Glomerular endothelial cell (primary cell): Measurements from ENCODE around the gene PIGO. TPM values are rescaled to one million over a fixed set of nuclear protein-coding genes. Genes with fewer than 3 reads are reported as not detected.

ENCODE experiments used
- DNase-seq: peaks from one replicate; pipeline ENCODE4 v3.0.0-alpha.2; 2011; ENCODE audit warnings: low read depth, low spot score; ENCODE audit errors: extremely low read depth
- total RNA-seq: library from RNA; depleted of rRNA; stranded (reverse); fragments of >200 nt; gene quantifications from 2 replicates; pipeline ENCODE4 v1.2.3, GENCODE V29; 2015

Gene PIGO
- total RNA-seq: 17.3 and 18.1 TPM in 2 replicates

- no peak for DNase-seq
These were observed at the start of gene PIGO for GRCh38 chr9:35096035-35096849. PIGO (minus strand) TSS chr9:35096591; CDS start chr9:35095565, 1,026 bp downstream.

- DNase-seq: no peak
These were observed 45.6 kb upstream of the PIGO start for GRCh38 chr9:35142037-35142436.

DNA sequence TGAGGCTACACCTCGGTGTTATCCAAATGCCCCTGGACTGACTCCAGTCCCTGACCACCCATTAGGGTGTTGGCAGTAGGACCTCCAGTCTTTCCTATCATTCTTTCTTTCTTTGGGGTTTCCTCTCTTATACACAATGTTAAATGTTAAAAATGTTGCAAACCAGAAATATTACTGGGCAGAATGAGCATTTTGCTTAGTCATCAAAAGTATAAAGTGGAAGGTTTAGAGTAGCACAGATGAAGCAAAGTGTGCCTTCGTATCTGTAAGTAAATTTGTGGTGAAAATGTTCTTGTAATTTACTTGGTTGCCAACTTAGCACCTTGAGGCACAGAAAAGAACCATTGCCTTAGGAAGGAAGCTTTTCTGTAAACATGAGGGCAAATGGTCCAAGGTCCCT lies 43.7 kb upstream of the PIGO start:
- no peak for DNase-seq

- DNase-seq: no peak
These were observed 40.5 kb upstream of the PIGO start for GRCh38 chr9:35136866-35137265.

DNA sequence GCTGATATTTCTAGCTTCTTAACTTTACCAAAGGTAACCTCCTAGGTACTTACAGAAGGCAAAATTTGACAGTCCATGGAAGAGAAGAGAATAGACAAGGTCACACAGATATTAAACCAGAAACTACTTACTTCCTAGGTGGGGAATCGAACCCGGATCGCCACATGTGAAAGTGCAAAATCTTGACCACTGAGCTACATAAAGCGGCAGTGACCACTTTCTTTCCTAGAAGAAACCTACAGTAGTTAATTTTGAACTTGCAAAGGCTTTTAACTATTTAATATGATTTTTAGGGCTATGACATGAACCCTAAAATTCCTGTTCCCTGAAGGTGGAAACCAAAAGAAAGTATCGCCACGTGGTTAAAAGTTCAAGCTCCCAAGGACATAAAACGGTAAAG lies 39.6 kb upstream of the PIGO start:
- DNase-seq: no peak

DNA sequence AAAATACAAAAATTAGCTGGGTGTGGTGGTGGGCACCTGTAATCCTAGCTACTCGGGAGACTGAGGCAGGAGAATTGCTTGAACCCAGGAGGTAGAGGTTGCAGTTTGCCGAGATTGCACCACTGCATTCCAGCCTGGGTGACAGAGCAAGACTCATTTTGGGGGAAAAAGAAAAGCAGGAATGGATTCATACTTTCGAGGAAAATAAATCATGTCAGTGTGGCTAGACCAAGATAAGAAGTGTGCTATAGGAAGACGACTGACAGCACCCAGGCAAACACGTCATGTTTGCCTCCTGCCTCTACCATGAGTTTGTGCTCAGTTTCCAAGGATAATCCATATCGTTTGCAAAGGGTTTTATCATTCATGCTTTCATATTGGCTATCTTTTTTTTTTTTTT lies 38.5 kb upstream of the PIGO start:
- DNase-seq: no peak

DNA sequence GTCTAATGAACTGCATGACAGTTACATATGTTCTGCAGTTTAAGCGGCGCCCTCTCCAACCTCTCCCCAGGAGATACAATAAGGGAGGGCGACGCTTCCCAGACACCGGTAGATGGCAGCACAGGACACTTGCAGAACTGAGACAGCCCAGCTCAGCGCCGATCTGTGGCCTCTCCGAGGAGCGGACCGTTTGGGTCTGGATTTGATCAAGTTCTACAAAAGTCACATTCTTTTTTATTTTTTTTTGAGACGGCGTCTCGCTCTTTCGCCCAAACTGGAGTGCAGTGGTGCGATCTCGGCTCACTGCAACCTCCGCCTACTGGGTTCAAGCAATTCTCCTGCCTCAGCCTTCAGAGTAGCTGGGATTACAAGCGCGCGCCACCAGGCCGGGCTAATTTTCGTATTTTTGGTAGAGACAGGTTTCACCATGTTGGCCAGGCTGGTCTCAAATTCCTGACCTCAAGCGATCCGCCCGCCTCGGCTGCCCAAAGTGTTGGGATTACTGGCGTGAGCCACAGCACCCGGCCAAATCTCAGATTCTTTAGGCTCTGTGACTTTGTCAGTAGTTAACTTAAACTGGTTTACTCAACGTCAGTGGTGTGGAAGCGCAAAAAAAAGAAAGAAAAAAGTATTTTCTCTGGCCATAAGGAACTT lies 20.6 kb upstream of the PIGO start:
- peak; percentile 84 for DNase-seq

- DNase-seq: no peak
These were observed 20.1 kb upstream of the PIGO start for GRCh38 chr9:35116539-35116897.

DNA sequence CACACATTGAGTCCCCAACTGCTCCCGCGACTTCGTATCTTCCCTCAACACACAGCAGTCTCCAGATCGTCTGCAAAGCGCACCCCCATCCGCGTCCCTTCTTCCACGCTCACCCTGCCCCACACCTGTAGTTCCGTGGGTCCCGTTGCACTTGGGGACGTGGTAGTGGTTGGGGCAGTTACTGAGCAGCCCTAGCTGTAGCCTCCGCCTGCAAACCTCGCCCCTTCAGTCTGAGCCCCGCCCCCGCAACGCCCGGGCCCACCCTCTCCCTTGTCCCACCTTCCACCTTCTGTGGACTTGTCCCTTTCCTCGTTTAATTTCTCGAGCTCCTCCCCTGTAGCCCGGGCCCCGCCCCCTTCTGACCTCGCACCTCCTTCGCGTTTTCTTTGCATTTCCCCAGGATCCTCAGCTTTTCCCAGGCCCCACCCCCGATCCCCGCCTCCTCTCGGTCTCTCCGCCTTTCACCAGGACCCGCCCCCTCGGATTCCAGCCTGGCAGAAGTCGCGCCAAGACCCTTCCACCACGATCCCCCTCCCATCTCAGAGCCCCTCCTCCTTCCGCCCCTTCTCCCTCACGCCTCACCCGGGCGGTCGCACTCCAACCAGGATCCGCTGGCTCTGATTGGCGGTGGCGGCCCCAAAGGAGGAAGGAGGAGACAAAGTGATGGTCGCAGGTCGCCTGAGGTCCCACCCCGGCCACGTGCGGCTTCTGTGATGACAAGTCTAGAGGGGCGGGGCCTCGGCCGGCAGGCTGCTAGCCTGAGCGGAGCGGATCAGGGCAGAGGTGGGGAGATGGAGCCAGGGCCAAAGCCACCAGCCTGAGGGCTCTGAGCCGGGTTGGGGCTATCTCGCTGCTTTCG lies 19.5 kb upstream of the PIGO start, which contains the start of gene ATOSB:
Gene ATOSB, minus strand, starts transcription at position 183 of the 859 bp plus-strand sequence. CDS start 7,588 bp downstream, outside the sequence.
- DNase-seq: peak; percentile 81

GRCh38 chr9:35114840-35115628 lies 18.6 kb upstream of the PIGO start:
- DNase-seq: no peak

GRCh38 chr9:35114113-35114839 lies 17.9 kb upstream of the PIGO start:
- DNase-seq: no peak

DNA sequence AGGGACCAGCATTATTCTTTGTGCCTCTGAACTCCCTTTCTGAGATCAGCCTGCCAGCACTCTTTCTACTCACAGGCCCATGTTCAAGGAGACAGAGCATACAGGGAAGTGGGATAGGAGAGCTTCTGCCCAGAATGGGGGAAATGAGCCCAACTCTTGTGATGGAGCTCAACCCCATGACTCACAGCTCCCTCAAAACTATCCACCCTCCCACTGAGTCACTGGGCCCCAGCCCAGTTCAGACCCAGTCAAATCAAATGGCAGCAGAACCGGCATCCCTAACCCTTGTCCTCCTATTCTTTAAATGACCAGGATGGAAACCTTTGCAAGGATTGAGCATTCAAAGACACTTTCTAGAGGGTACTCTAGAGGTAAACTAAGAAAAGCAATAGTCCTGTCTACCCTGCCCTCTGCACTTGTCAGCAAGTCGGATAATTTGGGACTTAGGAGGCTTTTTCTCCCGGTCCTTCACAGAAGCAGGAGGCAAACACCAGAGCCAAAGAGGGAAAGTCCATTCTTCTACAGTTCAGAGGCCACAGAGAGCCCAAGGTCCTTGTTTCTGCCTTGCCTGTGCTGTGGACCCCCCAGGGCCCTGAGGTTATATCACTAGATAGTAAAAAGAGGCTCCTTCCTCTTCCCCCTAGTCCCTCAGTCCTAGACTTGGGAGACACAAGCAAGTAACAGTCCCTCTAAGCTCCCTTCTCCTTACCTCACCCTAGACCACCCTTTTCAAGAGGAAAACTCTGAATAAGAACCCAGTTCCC lies 16.0 kb upstream of the PIGO start:
- DNase-seq: no peak

DNA sequence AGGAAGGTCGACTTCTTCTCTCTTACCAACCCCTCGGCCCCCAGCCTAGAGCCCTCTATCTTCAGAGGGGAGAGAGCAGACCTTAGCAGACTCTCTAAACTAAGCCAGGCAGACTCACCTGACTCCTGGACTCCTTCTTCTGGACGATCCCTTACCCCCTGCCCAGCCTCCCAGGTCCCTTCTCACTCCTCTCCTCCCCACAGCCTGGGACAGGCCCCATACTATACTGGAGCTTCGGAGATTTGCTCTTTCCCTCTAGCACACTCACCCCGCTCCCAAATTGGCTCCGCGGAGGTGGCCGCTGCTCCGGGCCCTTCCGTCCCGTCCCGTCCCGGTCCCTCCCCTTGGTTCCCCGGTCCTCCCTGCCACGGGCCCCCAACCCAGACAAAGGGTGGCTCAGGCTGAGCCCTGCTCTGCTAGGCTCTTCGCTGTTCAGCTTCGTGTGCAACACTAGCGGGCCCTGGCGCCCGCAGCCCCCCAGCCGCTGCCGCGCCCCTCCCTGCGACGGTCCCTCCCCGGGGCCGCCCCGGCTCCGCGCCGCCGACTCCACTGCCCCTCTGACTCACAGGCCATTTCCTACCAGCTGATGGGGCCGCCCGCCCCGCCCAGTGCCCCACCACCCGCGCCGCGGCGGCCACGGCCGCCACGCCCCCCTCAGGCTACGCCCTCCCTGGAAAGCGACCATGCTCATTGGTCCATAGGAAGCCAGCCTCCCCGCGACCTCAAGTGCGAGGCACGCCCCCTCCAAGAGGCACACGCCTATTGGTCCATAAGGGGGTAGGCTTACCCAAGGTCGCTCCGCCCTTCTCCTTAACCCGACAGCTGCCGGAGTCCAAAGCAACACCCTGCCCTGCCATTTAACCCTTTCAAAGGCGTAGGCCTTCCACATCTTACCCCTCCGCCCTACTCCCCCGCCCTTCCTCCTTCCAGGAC lies 14.9 kb upstream of the PIGO start:
- peak; percentile 84 for DNase-seq

DNA sequence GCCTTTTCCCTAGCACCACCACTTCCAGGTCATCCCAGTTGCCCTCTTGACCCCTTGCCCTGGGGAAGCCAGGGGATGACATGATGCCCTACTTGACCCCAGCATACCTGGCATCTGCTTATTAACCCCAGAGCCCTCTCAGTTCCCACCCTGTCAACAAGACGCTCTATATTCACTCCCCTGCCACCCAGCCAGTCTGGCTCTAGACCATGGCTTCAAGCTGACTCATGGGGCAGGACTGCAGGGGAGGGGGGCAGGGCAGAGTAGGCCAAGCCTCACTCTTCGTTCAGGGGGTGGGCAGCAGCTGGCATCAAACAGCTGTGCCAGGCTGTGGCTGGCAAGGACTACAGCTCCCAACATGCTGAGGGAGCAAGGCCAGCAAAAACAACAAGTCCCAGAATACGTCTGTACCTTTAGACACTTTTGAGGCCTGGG lies 14.0 kb upstream of the PIGO start:
- DNase-seq: no peak

GRCh38 chr9:35108946-35109575 lies 12.7 kb upstream of the PIGO start:
- DNase-seq: no peak

- no peak for DNase-seq
These were observed 12.1 kb upstream of the PIGO start for GRCh38 chr9:35108461-35108860.
